ENCODE measurements around the gene ITPR1. TPM values are rescaled to one million over a fixed set of nuclear protein-coding genes. Genes with fewer than 3 reads are reported as not detected.

The ITPR1 gene
- total RNA-seq, 1 donor: 16.4 TPM

DNA sequence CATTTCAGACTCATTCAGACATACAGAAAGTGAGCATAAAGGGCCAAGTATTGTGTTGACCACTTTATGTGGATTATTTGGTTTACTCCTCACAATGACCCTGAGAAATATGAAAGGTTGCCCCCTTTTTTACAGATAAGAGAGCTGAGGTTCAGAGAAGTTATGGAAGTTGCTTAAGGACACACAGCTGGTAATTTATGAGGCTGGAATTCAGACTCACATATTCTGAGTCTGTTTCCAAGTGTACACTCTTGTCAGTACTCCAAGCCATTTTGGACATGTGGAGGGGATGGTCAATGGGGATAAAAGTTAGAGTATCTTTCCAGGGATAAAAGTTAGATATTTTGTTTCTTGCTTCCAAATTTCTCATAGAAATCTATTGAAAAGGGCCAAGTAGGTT lies 15.9 kb downstream of the ITPR1 start:
- DNase-seq (ENCODE audit: low read depth): no peak
- H3K4me3 ChIP-seq (ENCODE audit: low read depth, low read length): no peak overlapping the region
- TF ChIP-seq, protein P1, sequence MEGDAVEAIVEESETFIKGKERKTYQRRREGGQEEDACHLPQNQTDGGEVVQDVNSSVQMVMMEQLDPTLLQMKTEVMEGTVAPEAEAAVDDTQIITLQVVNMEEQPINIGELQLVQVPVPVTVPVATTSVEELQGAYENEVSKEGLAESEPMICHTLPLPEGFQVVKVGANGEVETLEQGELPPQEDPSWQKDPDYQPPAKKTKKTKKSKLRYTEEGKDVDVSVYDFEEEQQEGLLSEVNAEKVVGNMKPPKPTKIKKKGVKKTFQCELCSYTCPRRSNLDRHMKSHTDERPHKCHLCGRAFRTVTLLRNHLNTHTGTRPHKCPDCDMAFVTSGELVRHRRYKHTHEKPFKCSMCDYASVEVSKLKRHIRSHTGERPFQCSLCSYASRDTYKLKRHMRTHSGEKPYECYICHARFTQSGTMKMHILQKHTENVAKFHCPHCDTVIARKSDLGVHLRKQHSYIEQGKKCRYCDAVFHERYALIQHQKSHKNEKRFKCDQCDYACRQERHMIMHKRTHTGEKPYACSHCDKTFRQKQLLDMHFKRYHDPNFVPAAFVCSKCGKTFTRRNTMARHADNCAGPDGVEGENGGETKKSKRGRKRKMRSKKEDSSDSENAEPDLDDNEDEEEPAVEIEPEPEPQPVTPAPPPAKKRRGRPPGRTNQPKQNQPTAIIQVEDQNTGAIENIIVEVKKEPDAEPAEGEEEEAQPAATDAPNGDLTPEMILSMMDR (IDR thresholded peaks at IDR 0.05; ENCODE audit: insufficient read depth, low read depth, low read length): no peak

DNA sequence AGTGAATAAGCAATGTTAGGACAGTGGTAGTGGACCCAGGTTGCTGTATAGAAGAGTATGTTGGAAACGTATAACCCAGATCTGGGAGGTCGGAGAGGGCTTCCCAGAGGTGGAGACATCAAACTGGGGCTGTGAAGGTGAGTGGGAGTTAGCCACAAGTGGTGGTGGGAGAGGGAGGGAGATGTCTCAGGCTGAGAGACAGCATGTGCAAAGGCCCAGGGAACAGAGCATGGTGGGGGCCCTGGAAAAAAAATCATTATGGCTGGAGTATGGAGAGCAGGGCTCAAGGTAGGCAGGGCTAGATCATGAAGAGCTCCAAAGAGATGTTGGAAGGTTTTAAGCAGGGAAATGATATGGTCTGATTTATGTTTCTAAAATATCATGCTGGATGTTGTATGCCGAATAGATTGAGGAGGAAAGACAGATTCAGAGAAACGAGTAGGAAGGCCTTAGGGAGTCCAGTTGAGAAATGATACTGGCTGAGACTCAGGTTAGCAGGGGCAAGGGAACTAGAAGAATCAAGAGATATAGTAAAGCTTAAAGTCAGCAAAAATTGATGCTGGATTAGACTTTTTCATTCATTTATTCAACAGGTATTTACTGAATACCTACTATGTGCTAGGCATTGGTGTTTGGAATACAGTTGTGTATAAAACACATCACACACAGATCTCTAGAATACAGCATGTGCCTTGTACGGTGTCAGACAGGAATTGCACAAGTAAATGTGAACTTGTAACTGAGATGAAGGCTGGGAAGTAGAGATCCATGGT lies 17.0 kb downstream of the ITPR1 start:
- TF ChIP-seq, protein P1 (IDR thresholded peaks at IDR 0.05; ENCODE audit: insufficient read depth, low read depth, low read length): no peak
- DNase-seq (ENCODE audit: low read depth): no peak
- no peak overlapping the region for H3K4me3 ChIP-seq (ENCODE audit: low read depth, low read length)

DNA sequence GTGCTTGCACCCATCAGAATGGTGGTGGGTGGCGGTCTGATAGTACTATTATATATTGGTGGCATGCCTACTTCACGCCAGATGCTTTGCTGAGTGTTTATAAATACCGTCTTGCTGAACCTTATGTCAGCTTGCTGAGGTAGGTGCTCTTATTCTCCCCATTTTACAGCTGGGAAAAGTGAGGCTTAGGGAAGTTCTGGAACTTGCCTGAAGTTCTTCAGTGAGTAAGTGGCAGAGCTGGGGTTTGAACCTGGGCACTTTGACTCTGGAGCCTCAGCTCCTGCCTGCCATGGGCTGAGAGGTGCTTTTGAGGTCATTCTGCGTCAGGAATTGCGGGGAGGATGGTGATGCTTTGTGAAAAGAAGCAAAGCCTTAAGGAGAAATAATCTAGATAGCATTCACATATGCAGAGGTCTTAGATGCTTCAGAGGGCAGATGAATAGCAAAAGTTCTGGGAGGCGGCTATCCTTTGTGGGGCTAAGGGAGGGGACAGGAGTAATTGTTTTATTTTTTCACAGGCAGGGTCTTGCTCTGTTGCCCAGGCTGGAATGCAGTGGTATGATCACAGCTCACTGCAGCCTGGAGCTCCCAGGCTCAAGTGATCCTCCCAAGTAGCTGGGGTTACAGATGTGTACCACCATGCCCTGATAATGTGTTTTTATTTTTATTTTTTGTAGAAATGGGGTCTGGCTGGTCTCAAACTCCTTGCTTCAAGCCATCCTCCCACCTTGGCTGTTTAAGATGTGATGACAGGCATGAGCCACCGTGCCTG lies 18.5 kb downstream of the ITPR1 start:
- TF ChIP-seq, protein P1 (IDR thresholded peaks at IDR 0.05; ENCODE audit: insufficient read depth, low read depth, low read length): no peak
- H3K4me3 ChIP-seq (ENCODE audit: low read depth, low read length): no peak overlapping the region
- no peak for DNase-seq (ENCODE audit: low read depth)

DNA sequence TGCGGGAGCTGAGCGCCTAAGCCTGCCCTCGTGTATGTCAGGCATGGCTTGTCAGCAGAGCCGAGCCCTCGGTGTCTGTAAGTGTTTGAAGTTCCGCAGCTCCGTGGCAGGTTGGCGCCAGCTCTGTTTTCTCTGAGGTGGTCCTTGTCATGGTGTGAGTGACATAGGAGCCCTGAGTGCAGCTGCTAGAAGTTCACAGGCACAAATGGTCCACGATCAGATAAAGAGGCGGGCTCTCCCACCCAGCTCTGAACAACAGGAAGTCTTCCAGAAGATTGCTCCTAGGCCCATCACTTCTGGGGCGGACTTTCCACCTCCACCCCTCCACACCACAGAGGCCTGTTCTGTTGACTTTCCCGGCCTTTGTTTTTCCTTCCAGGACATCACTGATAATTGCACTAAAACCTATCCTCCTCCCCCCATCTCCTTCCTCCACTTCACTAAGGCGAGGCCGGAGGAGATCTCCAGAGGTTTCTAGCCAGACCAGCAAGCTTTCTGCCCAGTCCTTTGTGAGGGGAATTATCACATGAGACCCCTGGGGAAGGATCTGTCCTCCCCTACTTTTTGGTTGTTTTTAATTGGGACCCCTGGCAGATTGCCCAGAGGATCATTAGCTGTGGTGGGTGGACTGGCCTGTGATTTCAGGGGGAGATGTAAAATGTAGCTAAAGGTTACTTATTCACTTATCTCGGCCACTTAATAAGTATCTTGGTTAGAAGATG lies 19.9 kb downstream of the ITPR1 start:
- DNase-seq (ENCODE audit: low read depth): no peak
- no peak overlapping the region for H3K4me3 ChIP-seq (ENCODE audit: low read depth, low read length)
- TF ChIP-seq, protein P1 (IDR thresholded peaks at IDR 0.05; ENCODE audit: insufficient read depth, low read depth, low read length): no peak

DNA sequence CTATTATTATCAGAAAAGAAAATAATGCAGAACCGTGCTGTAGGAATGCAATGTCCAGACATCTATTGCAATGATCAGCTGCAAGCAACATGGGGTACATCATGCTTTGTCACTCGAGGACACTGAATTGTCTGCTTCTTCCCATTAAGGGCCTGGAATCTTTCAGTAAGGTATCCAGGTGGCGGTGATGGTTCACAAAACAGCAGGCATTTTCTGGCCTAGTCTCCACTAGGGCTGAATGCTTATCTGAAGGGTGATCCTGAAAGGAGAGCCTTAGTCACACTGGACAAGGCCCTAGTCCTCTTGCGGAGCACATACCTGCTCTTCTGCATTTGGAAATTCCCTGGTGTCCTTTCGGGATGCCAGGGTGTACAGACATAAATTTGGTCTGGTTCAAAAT lies 21.2 kb downstream of the ITPR1 start:
- TF ChIP-seq, protein P1 (IDR thresholded peaks at IDR 0.05; ENCODE audit: insufficient read depth, low read depth, low read length): no peak
- DNase-seq (ENCODE audit: low read depth): no peak
- H3K4me3 ChIP-seq (ENCODE audit: low read depth, low read length): no peak overlapping the region

DNA sequence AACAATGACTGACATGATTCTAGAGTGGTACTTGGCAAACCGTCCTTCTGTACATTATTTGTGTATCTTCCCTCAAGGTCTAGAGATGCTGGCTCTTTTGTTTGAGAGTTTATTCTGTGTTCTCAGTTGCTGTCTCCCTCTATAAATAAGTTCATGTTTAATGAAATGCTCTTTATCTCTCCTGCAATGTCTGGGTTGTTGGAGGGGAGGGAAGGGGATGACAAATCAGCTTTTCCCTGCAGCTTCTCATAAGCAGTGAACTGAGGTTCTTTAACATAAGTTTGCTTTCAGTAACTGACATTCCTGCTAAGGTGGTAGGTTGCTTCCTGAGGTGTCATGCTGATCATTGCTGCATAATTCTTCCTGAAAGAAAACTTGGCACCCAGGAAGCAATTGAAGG lies 21.8 kb downstream of the ITPR1 start:
- TF ChIP-seq, protein P1 (IDR thresholded peaks at IDR 0.05; ENCODE audit: insufficient read depth, low read depth, low read length): no peak
- DNase-seq (ENCODE audit: low read depth): no peak
- H3K4me3 ChIP-seq (ENCODE audit: low read depth, low read length): no peak overlapping the region

Data from fibroblast of villous mesenchyme (primary cell).